DMS79 treated with DMSO at 0.1 percent for 48 hours (cell line): ENCODE data around the gene GALNT11.

Experiments
- DNase-seq: peaks from one replicate; lab custom pipeline; 2025; lab: John Stamatoyannopoulos, UW

Gene GALNT11

DNA sequence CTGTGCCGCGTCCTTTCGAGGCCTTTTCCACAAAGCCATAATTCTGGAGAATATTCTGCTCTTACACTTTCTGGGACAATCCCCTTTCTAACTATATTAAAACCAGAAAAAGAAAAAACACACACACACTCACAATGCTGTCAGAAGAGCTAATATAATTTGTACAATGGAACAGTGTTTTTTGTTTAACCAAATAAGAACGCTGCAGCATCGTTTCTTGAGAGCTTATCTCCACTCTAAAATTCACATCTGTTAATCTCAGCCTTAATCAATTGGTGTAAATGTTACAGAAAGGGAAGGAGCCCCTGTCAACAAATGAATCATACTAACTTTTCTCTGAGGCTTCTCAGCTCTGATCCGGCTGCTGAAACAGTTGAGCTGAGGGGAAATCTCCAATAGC, 123.9 kb downstream of the GALNT11 start:
- no peak for DNase-seq

DNA sequence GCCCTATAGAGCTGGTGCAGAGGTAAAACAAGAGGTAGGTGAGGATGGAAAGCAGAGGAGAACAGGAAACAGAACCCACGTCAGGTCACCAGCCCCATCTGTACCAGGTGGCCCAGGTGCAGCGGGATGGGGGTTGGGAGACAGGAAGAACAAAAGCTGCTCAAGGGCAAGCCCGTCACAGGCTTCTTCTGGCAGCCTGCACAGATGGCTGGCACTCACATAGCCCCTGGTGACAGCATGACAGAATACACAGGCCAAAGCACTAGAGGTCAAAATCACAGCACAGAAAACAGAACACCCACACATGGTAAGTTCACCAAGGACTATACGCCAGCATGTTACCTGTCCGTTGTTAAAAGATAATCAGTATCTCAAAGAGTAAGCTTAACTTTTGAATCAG, 126.8 kb downstream of the GALNT11 start:
- DNase-seq, result no peak

DNA sequence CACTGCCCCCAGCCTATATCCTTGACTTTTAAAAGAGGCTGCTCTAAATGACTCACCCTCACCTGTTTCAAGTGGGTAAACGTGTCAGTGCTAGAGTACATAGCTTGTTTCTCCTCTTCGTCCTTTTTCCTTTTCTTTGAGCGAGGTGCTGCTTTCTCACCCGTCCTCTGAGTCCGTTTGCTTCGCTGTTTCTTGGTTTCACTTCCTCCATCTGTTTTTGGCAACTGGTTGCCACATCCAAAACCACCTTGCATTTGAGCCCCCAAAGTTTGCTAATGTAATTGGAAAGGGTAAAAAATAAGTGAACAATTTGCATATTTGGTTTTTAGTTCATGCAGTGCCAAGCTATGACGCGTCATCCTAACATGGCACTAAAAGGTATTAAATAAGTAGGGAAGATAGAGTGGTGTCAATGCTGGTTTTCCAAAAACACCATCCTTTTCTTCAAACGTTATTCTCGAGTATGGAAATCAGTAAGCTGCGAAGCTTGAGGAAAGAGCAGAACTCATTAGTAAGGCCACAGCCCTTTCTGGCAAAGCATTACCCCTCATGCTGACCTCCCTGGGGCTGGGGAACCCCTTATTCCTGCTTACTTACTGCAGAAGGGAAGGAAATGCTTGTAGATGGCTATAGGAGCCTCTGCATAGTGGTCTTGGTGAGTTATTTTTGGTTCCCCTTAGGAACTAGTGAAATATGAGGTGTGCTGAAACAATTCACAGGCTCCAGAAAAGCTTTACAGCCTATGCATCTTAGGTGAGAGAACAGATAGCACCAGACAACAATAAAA, 133.5 kb downstream of the GALNT11 start:
- DNase-seq, result no peak

DNA sequence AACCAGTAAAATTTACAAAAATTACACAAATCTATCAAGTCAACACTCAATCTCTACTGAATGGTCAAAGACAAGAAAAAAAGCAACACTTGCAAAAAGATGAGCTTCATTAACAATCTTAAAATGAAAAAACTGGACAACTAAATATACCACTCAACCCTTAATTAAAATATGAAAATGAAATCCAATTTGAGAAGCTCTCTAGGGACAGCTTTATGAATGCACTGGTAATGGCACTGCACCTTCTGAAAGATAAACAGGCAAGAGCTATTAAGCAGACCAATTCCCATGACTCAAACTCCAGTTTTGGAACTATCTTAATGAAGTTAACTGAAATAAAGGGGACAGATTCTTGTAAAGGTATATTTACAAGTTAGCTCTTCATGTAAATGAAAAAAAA, 135.7 kb downstream of the GALNT11 start:
- no peak for DNase-seq

DNA sequence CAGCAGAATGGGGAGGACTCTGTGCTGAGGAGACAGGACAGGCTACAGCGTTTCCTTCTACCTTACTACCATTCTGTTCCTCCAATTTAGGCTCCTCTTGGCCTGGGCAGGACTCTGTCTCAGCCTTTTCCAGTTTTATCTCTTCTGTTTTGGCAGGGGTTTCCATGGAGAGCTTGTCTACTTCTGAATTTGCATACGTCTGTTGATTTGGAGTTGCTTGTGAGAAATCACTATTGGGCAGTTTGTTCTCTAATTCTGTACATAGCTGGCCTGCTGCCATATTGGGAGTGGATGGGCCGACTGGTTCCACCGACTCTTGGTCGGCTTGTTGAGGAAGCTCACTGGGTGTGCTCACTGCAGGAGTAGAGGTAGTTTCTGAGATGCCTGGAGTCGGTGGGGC, 136.8 kb downstream of the GALNT11 start:
- DNase-seq, result no peak
